ENCODE data around the gene DNAH8.
"Not testable (repeated sequence)": the region's sequence is repeated elsewhere in the genome, so short reads cannot be mapped to it uniquely, and the experiment has no call there.

The DNAH8 gene

GRCh38 chr6:38910207-38910606 is 195.1 kb downstream of the DNAH8 start:
- DNase-seq: no peak

- DNase-seq: no peak
Measured at GRCh38 chr6:38912378-38912777, 197.3 kb downstream of the DNAH8 start.

GRCh38 chr6:38915205-38915925 is 200.3 kb downstream of the DNAH8 start:
- DNase-seq: no peak

- not testable (repeated sequence) for DNase-seq
Measured at GRCh38 chr6:38921540-38921939, 206.4 kb downstream of the DNAH8 start.

- DNase-seq: no peak
Measured at GRCh38 chr6:38924791-38925509, 209.8 kb downstream of the DNAH8 start.

GRCh38 chr6:38929560-38929959 is 214.4 kb downstream of the DNAH8 start:
- DNase-seq: no peak

- DNase-seq: no peak
Measured at GRCh38 chr6:38933426-38933825, 218.3 kb downstream of the DNAH8 start.

GRCh38 chr6:38935051-38935450 is 219.9 kb downstream of the DNAH8 start:
- no peak for DNase-seq

- DNase-seq: no peak
Measured at GRCh38 chr6:38937839-38938613, 222.9 kb downstream of the DNAH8 start.

GRCh38 chr6:38938741-38939140 is 223.6 kb downstream of the DNAH8 start:
- no peak for DNase-seq

GRCh38 chr6:38942442-38942841 is 227.3 kb downstream of the DNAH8 start:
- DNase-seq: no peak

- no peak for DNase-seq
Measured at GRCh38 chr6:38942965-38943364, 227.9 kb downstream of the DNAH8 start.

GRCh38 chr6:38943964-38944363 is 228.9 kb downstream of the DNAH8 start:
- no peak for DNase-seq

- DNase-seq: no peak
Measured at GRCh38 chr6:38944655-38945279, 229.7 kb downstream of the DNAH8 start.

- no peak for DNase-seq
Measured at GRCh38 chr6:38955861-38956260, 240.8 kb downstream of the DNAH8 start.

- DNase-seq: no peak
Measured at GRCh38 chr6:38957426-38957825, 242.3 kb downstream of the DNAH8 start.

- DNase-seq: no peak
Measured at GRCh38 chr6:38959138-38959537, 244.0 kb downstream of the DNAH8 start.

GRCh38 chr6:38968702-38969149 is 253.6 kb downstream of the DNAH8 start:
- no peak for DNase-seq

GRCh38 chr6:38973178-38974057 is 258.3 kb downstream of the DNAH8 start:
- no peak for DNase-seq

GRCh38 chr6:38974389-38975151 is 259.5 kb downstream of the DNAH8 start:
- DNase-seq: no peak

- no peak for DNase-seq
Measured at GRCh38 chr6:38975621-38976049, 260.5 kb downstream of the DNAH8 start.

Data from NCI-H2171 (cell line).